HG02840 (cell line): ENCODE measurements around the gene BIRC7.
"Not testable (repeated sequence)": the region's sequence is repeated elsewhere in the genome, so short reads cannot be mapped to it uniquely, and the experiment has no call there.

Source experiments
- ATAC-seq: cut with Tn5 transposase; IDR thresholded peaks from one replicate; pipeline ENCODE4 v1.9.1; 2021; ENCODE audit warnings: mild to moderate bottlenecking, moderate library complexity, moderate number of reproducible peaks; ENCODE audit not compliant: unreplicated experiment, low FRiP score

Gene BIRC7

DNA sequence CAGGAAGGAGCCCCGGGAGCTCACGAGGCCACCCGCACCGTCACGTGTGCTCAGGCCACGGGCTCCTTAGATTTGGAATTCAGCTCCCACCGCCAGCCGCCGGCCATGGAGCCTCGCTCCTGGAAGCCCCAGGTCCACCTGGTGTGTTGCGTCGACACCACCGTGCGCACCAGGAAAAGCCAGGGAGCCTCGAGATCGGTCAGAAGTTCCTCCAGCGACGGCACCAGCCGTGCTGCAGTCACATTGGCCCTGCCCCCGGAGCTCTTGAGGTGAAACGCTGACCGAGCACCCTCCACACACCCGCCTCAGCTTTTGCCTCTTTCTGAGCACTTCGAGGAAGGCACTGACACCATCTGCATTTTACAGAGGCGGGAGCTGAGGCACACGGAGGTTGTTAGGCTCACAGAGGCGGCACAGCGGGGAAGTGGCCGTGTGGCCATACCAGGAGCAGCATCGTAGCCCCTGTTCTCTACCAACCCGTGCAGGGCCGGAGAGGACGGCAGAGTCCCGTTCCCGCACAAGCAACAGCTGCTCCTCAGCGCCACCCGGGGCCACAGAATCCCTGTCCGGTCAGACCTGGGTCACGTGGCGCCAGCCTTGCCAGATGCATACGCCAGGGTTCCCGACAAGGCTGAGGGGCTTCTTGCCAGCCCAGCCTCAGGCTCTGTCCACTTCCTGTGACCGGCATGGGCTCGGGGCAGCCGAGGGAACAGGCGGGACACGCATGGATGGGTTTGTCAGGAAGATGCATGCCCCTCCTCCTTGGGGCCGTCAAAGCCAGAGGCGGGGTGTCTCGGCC, 11.0 kb downstream of the BIRC7 start:
- ATAC-seq = no peak

DNA sequence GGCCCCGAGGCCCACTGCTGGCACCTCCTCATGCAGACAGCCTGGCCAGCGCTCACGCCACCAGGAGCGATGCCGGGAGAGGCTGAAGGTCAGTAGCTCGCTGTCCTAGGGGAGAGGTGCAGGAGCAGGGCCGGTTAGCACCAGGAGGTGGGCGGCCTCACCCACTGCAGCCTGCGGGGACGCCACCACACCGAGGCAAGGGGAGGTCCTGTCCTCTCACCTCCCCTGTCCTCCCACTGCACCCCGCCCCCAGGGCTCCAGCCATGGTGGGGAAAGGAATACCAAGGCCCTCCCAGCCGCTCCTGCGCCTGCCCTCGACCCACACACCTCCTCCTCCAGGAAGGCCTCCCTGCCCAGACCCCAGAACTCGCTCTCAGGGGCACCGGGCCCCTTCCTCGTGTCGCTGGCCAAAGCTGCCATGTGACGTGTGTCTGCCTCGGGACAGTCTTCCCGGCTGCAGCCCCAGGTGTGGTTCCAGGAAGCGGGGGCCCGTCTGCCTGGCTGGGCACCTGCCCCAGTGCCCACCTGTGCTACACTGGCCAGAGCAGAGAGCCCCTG, 12.0 kb downstream of the BIRC7 start:
- ATAC-seq = no peak

DNA sequence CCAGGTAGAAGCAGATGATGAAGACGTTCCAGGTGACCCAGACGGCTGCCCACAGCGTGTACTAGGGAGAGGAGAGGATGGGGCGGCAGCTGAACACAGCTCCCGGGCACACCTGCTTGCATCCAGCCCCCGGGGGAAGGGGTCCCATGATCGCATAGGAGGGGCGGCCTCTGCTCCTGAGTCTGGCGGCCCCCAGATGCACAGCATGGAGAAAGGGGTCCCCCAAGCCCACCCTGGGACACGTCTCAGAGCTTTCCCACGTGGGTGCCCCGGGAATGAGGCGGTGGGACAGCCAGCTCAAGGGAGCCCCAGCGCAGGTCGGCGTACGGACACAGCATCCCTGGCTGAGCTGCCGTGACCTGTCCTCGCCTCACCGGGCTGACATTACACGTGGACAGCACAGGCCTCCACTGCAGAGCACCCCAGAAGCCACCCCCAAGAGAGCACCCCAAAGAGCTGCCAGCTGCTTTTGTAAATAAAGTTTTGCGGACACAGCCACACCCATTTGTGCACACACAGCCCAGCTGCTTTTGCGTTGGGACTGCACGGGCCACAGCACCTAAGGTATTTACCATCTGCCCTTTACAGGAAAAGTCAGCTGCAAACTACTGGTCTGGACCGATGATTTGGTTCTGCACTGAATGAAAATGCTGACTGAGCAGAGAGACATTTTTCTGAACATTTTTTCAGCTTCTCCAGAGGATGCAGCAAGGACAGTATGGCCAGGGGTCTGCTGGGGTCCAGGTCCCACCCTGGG, 13.3 kb downstream of the BIRC7 start:
- no peak for ATAC-seq

DNA sequence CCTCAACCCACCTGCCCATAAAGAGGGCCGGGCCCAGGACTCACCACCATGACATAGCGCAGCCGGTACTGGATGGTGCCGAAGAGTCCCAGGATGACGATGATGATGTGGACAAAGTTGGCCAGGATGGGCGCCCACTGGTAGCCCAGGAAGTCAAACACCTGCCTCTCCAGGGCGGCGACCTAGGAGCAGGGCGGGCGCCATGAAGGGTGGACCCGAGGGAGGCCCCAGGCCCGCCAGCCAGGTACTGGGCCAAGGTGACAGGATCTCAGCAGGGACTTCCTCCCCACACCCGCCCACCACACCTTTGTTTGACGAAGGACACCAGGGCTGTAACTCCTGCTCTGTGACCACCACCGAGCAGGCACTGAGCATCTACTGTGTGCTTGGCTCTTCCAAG, 14.2 kb downstream of the BIRC7 start:
- ATAC-seq = no peak

DNA sequence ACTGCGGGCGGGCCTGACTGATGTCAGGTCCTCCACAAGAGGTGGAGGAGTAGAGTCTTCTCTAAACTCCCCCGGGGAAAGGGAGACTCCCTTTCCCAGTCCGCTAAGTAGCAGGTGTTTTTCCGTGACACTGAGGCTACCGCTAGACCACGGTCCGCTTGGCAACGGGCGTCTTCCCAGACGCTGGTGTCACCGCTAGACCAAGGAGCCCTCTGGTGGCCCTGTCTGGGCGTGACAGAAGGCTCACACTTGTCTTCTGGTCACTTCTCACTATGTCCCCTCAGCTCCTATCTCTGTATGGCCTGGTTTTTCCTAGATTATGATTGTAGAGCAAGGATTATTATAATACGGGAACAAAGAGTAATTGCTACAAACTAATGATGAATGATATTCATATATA, 15.6 kb downstream of the BIRC7 start:
- ATAC-seq = not testable (repeated sequence)

DNA sequence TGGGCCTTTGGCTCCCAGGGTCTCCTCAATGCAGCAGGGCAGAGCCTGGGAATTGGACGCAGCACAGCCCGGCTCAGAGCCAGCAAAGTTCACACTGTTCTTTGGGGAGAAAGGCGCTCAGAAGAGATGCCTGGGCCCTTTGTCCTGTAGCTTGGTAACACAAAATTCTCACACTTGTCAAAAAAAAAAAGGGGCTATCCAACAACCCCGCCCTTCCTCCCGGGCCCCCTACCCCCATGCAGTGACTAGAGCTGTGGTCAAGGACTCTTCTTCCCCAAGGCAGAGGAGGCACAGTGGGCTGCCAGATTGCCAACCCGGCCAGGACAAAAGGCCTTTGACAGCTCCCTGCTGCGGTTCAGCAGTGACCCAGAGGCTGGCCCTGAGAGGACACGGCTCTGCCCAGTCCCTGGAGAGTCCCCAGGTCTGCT, 16.6 kb downstream of the BIRC7 start:
- no peak for ATAC-seq

DNA sequence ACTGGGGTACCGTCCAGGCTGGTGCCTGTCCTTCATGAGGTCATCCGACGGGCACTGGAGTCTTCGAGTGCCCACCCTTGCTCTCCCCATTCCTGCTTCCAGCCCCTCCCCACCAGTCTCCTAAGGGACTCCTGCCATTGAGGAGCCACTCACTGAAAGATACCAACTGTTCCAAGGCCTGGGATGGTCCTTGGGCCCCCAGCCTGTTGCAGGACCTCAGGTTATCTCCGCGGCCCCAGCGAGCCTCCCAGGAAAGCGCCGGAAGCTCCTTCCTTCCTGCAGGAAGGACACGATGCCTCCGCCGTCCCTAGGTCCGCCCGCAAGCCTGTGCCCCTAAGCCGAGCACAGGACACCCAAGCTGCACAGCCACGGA, 17.3 kb downstream of the BIRC7 start:
- ATAC-seq = no peak

DNA sequence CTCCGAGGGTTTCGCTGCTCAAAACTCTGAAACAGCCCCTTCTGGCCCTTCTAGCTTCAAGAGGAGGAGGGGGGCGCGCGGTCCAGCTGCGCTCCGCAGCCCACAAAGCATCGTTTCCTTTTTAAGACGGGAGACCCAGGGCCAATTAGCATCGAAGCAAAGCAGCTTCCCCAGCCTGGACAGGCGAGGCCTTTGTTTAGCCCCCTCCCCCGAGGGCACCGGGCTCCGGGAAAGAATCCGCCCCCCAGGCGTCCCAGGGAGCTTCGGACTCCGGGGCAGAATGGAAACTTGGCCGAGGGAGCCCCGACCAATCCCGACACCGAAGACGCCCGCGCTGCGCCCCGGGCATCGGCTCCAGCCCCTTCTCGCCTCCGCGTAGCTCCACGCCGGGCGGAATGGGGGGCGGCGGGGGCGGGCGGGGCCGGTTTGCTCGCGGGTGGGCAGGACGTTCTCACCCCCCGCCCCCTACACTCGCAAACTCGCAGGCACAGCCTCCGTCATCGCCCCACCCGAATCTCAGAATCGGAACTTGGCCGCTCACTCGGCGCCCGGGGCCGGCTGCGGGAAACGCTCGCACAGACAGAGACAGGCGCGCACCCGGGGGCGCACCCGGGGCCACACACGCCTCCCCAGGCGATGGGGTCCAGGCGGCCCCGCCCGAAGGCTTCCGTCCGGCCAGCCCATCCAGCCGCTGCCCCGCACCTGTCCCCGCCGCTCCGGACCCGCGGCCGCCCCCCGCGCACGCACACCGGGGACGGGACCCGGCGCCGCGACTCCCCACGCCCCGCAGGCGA, 17.9 kb downstream of the BIRC7 start:
- no peak for ATAC-seq

DNA sequence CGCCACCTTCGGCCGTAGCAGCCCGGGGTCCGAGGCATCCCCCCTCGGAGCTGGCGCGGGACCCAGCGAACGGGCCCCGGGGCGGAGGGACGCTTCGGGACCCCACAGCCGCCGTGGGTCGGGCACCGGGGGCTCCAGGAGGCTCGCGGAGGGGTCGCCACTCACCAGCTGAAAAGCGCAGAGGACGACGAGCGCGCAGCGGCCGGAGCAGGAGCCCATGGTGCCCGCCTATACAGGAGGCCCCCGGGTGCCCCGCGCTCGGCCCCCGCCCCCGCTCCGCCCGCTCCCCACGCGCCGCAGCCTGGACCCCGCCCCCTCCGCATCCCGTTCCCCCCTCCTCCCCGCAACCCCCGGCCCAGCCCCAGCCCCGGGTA, 18.5 kb downstream of the BIRC7 start, which contains the start of gene NKAIN4:
Gene NKAIN4, minus strand, starts transcription at position 232 of the 374 bp plus-strand sequence. Its CDS starts 13 bp downstream, at position 219.
- ATAC-seq = no peak

DNA sequence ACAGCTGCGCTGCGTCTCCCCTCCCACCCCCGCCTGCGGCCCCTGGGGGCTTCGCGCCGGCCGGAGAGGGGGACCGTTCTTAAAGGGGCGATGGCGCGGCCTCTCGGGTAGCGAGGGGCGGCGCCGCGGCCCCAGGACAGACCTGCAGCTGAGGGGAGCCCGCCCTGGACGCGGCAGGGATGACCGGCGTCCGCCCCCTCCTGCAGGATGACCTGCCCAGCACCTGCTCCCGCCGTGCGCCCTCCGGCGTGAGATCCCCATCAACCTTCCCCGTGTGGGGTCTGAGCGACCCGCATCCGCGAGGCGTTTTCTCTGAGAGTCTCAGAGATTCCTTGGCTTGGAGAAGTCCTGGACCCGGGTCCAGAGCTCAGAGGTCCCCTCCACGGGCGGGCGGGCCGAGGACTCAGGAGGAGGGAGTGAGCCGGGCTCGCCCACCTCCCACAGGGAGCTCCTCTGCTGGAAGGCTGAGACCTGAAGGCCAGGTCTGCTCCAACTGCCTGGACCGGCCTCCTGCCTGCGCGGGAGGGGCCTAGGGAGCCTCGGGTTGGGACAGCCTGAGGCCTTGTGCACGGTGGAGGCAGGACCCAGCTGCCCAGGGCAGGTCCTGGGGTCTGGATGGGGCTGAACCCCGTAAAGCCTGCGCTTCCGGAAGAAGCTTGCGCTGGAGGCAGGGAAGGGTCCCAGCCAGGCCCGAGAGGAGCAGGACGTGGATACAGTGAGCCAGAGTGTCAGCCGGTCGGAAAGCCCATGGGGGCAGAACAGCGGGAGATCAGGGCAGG, 19.1 kb downstream of the BIRC7 start:
- no peak for ATAC-seq

DNA sequence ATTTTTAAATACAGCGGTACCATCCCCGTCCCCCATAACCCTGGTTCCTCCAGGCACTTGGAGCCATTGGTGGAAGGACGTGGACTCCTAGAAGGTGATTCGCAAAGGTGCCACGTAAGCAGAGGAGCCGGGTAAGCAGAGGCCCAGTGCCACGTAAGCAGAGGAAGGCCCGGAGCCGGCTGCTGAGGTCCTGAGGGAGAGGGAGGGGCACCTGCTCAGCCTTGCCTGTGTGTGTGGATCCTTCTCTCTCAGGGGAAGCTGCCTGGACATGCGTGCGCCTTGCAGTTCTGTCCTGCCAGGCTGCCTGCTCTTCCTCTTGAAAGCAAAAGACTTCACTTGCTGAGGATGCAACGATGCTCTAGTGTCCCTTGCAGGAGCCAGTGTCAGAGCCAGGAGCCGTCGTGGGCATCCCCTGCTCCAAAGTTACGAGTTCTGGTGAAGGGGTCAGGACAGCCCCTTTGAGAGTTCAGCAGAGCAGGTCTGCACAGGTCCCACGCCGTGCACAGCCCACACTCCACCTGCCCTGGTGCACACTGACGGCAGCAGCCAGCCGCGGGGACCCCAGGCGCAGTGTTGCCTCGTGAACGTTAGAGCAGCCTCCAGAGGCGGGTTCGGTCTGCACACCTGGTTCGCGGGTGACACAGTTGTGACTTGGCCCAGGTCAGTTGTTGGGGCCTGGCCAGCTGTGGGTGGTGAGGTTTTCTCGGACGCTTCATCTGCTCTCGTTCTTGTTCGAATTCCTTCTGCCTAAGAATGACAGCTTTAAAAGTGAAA, 20.4 kb downstream of the BIRC7 start:
- ATAC-seq = no peak

DNA sequence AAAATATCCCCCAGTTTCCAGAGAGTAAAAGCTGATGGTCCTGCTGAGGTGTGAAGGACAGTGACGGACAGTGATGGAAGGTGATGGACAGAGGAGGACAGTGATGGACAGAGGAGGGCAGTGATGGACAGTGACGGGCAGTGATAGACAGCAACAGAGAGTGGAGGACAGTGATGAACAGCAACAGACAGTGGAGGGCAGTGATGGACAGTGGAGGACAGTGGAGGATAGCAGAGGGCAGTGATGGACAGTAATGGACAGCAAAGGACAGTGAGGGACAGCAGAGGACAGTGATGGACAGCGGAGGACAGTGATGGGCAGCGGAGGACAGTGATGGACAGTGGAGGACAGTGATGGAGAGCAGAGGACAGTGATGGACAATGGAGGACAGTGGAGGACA, 21.2 kb downstream of the BIRC7 start:
- ATAC-seq = no peak

DNA sequence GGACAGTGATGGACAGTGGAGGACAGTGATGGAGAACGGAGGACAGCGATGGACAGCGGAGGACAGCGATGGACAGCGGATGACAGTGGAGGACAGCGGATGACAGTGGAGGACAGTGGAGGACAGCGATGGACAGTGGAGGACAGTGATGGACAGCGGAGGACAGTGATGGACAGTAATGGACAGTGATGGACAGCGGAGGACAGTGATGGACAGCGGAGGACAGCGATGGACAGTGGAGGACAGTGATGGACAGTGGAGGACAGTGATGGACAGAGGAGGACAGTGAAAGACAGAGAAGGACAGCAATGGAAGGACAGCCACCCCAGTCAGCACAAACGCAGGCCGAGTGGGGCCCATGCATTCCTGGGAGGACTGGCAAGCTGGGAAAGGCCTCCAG, 21.9 kb downstream of the BIRC7 start:
- ATAC-seq = no peak

DNA sequence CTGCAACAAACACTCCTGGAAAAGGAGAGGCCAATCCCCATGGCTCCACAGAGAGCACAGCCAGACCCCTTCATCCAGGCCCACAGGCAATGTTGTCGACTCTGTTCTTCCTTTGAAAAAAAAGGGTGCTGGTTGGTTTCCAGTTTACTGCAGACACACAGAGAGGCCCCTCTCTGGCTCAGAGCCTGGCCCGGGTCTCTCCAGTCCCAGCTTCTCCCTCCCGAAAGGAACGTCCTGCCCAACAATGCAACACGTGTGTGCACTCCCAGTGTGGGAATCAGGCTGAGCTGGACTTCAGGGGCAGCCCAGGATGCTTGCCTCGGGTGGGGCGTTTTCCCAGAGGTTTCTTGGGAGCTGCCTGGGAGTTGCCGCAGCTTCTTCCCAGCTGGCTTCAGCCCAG, 23.1 kb downstream of the BIRC7 start:
- no peak for ATAC-seq

DNA sequence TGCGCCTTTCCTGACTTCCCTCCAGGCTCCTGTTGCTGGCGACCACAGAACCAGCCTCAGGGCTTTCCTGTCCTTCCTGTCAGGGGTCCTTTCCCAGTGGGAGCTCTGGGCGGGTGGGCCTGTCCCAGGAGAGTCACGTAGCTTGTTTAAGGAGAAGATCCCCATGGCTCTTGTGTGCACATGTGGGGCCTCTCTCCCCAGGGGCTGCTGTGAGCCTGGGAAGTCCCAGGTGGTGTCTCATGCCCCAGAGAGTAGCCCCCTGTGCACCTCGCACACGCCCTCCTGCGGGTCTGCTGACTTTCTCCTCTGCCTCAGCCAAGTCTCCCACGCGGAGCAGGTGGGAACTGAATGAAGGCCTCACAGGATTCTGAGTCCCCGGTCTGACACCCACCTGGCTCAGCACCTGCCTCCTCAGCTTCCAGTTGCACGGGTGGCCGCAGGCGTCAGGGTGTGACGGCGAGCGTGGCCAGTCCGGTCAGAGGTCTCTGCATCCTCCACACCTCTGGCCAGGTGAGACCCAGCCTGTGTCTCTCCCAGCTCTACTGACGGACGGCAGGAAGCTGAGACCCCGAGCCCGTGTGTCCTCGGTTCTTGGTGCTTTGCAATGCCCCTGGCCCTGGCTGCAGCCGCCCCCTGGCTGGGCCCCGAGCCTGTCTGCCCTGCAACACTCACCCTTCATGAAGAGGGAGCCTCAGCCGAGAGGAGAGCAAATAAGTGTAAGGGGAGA, 24.2 kb downstream of the BIRC7 start:
- no peak for ATAC-seq

DNA sequence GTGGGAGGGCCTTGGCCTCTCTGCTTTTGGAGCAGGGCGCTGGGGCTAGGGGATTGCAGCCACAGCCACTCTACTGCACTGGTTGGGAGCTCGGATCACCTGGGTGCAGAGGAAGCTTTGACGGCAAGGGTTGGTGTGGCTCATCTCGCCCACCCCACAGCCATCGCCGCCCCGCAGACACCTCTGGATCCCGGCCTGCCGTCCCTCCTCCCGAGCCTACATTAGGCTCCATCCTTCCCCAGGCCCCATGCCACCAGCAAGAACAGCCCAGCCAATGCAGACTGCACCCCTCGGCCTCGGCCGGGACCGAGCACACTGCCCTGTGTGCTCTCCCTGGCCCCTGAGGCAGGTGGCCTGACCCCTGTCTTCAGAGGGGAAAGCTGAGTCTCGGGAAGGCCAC, 24.8 kb downstream of the BIRC7 start:
- no peak for ATAC-seq

DNA sequence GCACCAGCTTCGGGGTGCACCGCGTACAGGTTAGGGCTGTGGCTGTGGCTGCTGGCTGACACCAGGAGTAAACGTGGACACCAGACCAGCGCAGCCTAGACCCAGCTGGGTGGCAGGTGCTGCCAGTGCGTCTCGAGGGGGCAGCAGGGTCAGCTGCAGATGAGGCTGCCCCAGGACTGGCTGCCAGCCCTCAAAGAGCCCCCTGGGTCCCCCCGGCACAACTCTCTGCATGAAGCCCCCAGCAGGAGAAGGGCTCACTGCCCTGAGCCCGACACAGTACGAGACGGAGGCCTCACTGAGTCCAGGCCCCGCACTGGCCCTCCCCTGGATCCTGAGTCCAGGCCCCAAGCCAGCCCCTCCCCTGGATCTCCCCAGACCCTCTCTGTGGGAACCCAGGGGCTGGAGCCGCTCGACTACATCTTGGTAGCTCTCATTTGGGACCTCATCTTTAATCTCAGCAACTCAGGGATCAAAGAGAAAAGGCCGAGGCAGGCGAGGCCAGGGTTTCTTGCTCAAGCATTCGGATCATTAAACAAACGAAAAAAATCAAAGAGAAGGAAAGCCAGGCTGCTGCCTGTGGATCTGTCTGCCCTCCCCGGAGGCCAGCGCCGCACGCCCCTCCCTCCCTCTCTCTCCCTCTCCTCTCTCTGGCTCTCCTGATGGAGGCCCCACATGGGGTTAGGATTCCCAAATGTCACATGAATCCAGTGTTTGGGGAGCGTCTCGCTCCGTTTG, 25.5 kb downstream of the BIRC7 start:
- ATAC-seq = no peak
